Neural cell (in vitro differentiated cells): ENCODE data around the gene NDST1.

Source experiments
- RAD21 ChIP-seq: fragments of 450-650 bp; conservative IDR thresholded peaks from 2 replicates; pipeline ENCODE4 v1.6.1; 2014; ENCODE audit warnings: antibody characterized with exemption, mild to moderate bottlenecking, moderate library complexity
- TF ChIP-seq, protein P1 (sequence below): fragments of 450-650 bp; IDR thresholded peaks from 2 replicates; pipeline ENCODE4 v1.5.1; 2014; ENCODE audit warnings: antibody characterized with exemption, mild to moderate bottlenecking, moderate library complexity; ENCODE audit not compliant: poor library complexity, severe bottlenecking

DNA sequence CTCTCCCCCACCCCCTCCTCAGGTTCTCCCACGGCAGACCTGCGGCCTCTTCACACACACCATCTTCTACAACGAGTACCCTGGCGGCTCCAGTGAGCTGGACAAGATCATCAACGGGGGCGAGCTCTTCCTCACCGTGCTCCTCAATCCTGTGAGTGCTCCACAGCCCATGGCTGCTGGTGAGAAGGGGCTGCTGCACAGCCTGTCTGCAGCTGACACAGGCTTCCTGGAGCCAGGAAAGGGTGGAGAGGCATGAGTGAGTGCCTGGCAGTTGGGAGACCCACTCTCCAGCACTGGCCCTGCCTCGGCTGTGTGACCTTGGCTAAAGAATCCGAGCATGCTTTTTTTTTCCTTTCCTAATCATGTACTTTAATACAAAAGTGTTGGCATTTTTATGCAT is 31.3 kb downstream of the NDST1 start:
- TF ChIP-seq, protein P1, sequence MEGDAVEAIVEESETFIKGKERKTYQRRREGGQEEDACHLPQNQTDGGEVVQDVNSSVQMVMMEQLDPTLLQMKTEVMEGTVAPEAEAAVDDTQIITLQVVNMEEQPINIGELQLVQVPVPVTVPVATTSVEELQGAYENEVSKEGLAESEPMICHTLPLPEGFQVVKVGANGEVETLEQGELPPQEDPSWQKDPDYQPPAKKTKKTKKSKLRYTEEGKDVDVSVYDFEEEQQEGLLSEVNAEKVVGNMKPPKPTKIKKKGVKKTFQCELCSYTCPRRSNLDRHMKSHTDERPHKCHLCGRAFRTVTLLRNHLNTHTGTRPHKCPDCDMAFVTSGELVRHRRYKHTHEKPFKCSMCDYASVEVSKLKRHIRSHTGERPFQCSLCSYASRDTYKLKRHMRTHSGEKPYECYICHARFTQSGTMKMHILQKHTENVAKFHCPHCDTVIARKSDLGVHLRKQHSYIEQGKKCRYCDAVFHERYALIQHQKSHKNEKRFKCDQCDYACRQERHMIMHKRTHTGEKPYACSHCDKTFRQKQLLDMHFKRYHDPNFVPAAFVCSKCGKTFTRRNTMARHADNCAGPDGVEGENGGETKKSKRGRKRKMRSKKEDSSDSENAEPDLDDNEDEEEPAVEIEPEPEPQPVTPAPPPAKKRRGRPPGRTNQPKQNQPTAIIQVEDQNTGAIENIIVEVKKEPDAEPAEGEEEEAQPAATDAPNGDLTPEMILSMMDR: no peak
- no peak for TF ChIP-seq RAD21
